Fibroblast of lung (primary cell): Measurements from ENCODE around the gene GTF3C1.

Experiments
- EZH2 ChIP-seq: IDR thresholded peaks from 2 replicates; pipeline ENCODE4 v1.5.1; 2012; ENCODE audit warnings: low read length, control low read depth, mild to moderate bottlenecking; ENCODE audit errors: missing control alignments
- TF ChIP-seq, protein P1 (sequence below), 2 donors: IDR thresholded peaks in 1 of 2; conservative IDR thresholded peaks in 1 of 2; 1 replicate in 1 of 2; 2 replicates in 1 of 2; pipeline ENCODE4 v1.5.1; 2011 to 2012; ENCODE audit warnings: low read length in 2 of 2, control low read depth in 1 of 2, inconsistent platforms in 1 of 2, low read depth in 1 of 2, mild to moderate bottlenecking in 1 of 2

DNA sequence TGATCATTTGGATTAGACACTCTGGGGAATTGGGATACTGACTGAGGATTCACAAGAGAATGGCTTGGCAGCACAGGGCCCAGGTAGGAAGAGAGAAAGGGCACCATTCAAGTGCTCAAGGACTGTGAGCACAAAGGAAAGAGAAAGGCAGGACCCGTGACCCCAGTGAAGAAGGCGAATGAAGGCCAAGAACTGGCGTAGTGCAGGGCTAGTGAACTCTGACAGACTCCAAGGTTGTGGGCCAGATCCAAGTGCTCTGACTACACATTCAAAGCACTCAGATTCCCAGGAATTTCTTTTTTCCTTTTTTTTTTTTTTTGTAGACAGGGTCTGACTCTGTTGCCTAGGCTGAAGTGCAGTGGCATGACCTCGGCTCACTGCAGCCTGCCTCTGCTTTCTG is 5.0 kb downstream of the GTF3C1 start:
- TF ChIP-seq, protein P1, sequence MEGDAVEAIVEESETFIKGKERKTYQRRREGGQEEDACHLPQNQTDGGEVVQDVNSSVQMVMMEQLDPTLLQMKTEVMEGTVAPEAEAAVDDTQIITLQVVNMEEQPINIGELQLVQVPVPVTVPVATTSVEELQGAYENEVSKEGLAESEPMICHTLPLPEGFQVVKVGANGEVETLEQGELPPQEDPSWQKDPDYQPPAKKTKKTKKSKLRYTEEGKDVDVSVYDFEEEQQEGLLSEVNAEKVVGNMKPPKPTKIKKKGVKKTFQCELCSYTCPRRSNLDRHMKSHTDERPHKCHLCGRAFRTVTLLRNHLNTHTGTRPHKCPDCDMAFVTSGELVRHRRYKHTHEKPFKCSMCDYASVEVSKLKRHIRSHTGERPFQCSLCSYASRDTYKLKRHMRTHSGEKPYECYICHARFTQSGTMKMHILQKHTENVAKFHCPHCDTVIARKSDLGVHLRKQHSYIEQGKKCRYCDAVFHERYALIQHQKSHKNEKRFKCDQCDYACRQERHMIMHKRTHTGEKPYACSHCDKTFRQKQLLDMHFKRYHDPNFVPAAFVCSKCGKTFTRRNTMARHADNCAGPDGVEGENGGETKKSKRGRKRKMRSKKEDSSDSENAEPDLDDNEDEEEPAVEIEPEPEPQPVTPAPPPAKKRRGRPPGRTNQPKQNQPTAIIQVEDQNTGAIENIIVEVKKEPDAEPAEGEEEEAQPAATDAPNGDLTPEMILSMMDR (conservative IDR thresholded peaks at IDR 0.05 in 1 of 2, IDR thresholded peaks at IDR 0.05 in 1 of 2; ENCODE audit: low read depth in 1 of 2, low read length in 2 of 2) = no peak
- no peak for TF ChIP-seq EZH2
